ENCODE results near the gene DDX17. TPM values are rescaled to one million over a fixed set of nuclear protein-coding genes. Genes with fewer than 3 reads are reported as not detected.

The DDX17 gene
- total RNA-seq (100 to 1,000 TPM; 156 to 236 (median 169) TPM), polyA plus RNA-seq (100 to 1,000 TPM in 1 of 2 donors, 10 to 100 TPM in 1; 76.2 to 241 TPM)
- long read RNA-seq, donor 1, full-length matches to known transcripts: 4 of 54 reads
- long read RNA-seq, donor 1, partial matches to known transcripts: 17 of 54 reads
- long read RNA-seq, donor 1, other reads (novel, unspliced or antisense): 33 of 54 reads
- long read RNA-seq, donor 2, full-length matches to known transcripts: 11 of 52 reads
- long read RNA-seq, donor 2, partial matches to known transcripts: 16 of 52 reads
- long read RNA-seq, donor 2, other reads (novel, unspliced or antisense): 25 of 52 reads
- long read RNA-seq, donor 3, full-length matches to known transcripts: 10 of 90 reads
- long read RNA-seq, donor 3, partial matches to known transcripts: 33 of 90 reads
- long read RNA-seq, donor 3, other reads (novel, unspliced or antisense): 47 of 90 reads

GRCh38 chr22:38506118-38506962 is at the start of gene DDX17:
TSS of gene DDX17 (minus strand) at chr22:38506311.
- WGBS, 2 donors: 1% methylated on average over 83 of the region's 83 CpGs
- peak within 1 kb of the TSS; percentile 97 to 100 (median 100) for H3K27ac ChIP-seq
- ATAC-seq (peak; percentile 84 to 90 (median 87)), DNase-seq (peak; percentile 91 to 96)
- peak within 1 kb of the TSS; percentile 70 to 88 (median 80) for H3K4me3 ChIP-seq
- peaks cover 2 to 45% (median 39%) of the 10 kb centered on the region in 9 donors for H3K4me1 ChIP-seq
- peaks cover 0 to 33% (median 8%) of the 10 kb centered on the region in 9 donors for H3K36me3 ChIP-seq
- no peak for TF ChIP-seq CTCF (IDR thresholded peaks at IDR 0.05)
- no peaks in the 10 kb centered on the region for H3K27me3 ChIP-seq
- no peaks in the 10 kb centered on the region for H3K9me3 ChIP-seq
- intact Hi-C loops (cut with DNase I): loop anchor here in 7 of 10 donors (2.0 to 10.0 kb wide), 11 partner anchors 39 to 198 kb away; partner anchors contain the start of genes DMC1 (in 4 of the 7), CBY1 (in 1 of the 7), FAM227A (in 1 of the 7) and GTPBP1 (in 1 of the 7)

GRCh38 chr22:38554281-38554680 is 48.2 kb upstream of the DDX17 start:
- DNase-seq: no peak
- no peak overlapping the region for H3K27ac ChIP-seq
- no peaks in the 10 kb centered on the region for H3K9me3 ChIP-seq
- intact Hi-C loops (cut with DNase I): no loop called here
- H3K27me3 ChIP-seq: peaks cover 0 to 81% (median 0%) of the 10 kb centered on the region in 7 donors
- ATAC-seq: no peak
- H3K36me3 ChIP-seq: no peaks in the 10 kb centered on the region
- WGBS, 2 donors: 83 to 93% methylated on average over 3 of the region's 3 CpGs
- H3K4me1 ChIP-seq: peaks cover 0 to 5% (median 0%) of the 10 kb centered on the region in 9 donors
- H3K4me3 ChIP-seq: no peak overlapping the region
- no peak for TF ChIP-seq CTCF (IDR thresholded peaks at IDR 0.05)

- Histone ChIP-seq H3K36me3 (no peaks in the 10 kb centered on the region), H3K27me3 (peaks cover 0 to 75% (median 0%) of the 10 kb centered on the region in 7 donors), H3K4me1 (peaks cover 0 to 10% (median 0%) of the 10 kb centered on the region in 9 donors), H3K9me3 (peaks cover 0 to 3% (median 0%) of the 10 kb centered on the region in 11 donors), H3K4me3 (no peak overlapping the region), H3K27ac (no peak overlapping the region)
- ATAC-seq (no peak), DNase-seq (no peak)
- no peak for TF ChIP-seq CTCF (IDR thresholded peaks at IDR 0.05)
- 93 to 94% methylated on average over 7 of the region's 7 CpGs for WGBS, 2 donors
- intact Hi-C loops (cut with DNase I): no loop called here
These were observed 43.2 kb upstream of the DDX17 start for GRCh38 chr22:38549101-38549894.
